CD14-positive monocyte (primary cell): Measurements from ENCODE around the gene DNAL1. TPM values are rescaled to one million over a fixed set of nuclear protein-coding genes. Genes with fewer than 3 reads are reported as not detected.

ENCODE experiments used
- DNase-seq, 3 donors: peaks; one replicate each; pipeline ENCODE4 v3.0.0-alpha.2; 2011 to 2022
- H2AFZ ChIP-seq: 2 replicates; pipeline ENCODE4 v1.6.0; 2012; ENCODE audit warnings: mild to moderate bottlenecking, low read depth, low read length, inconsistent platforms; ENCODE audit not compliant: insufficient read depth, poor library complexity, severe bottlenecking
- H3K27ac ChIP-seq, 2 donors: 1 replicate in 1 of 2; 2 replicates in 1 of 2; pipeline ENCODE4 v1.5.1; 2012 to 2013; ENCODE audit warnings: low read length in 2 of 2, control low read depth in 1 of 2, inconsistent platforms in 1 of 2, low read depth in 1 of 2, mild to moderate bottlenecking in 1 of 2
- H3K27me3 ChIP-seq, 2 donors: one replicate each; pipeline versions ENCODE4 v1.6.0 to v1.6.1; 2011 to 2013; ENCODE audit warnings: low read length in 2 of 2; ENCODE audit not compliant: control insufficient read depth in 2 of 2, insufficient read depth in 2 of 2
- H3K36me3 ChIP-seq, 2 donors: replicated peaks in 1 of 2; 1 replicate in 1 of 2; 2 replicates in 1 of 2; pipeline versions ENCODE4 v1.5.1 to v1.6.1; 2012 to 2013; ENCODE audit warnings: low read length in 2 of 2, control low read depth in 1 of 2, inconsistent platforms in 1 of 2, mild to moderate bottlenecking in 1 of 2; ENCODE audit not compliant: insufficient read depth in 2 of 2, control insufficient read depth in 1 of 2
- H3K4me1 ChIP-seq, 2 donors: 1 replicate in 1 of 2; 2 replicates in 1 of 2; pipeline versions ENCODE4 v1.5.1 to v1.6.1; 2012 to 2013; ENCODE audit warnings: low read length in 2 of 2, control low read depth in 1 of 2, inconsistent platforms in 1 of 2, mild to moderate bottlenecking in 1 of 2, moderate library complexity in 1 of 2; ENCODE audit not compliant: insufficient read depth in 2 of 2, control insufficient read depth in 1 of 2
- H3K4me2 ChIP-seq: replicated peaks from 2 replicates; pipeline ENCODE3; 2012; ENCODE audit warnings: low read length, moderate library complexity, mild to moderate bottlenecking; ENCODE audit not compliant: poor library complexity, severe bottlenecking; ENCODE audit errors: extremely low read depth
- H3K4me3 ChIP-seq, 3 experiments: fragments of 200-600 bp in 1 of 3; sonication (generic) in 1 of 3; replicated peaks in 1 of 3; 1 replicate in 2 of 3; 2 replicates in 1 of 3; pipeline ENCODE4 v1.5.1; 2011 to 2013; ENCODE audit warnings: low read length in 3 of 3, mild to moderate bottlenecking in 3 of 3, control low read depth in 2 of 3, low read depth in 2 of 3, inconsistent platforms in 1 of 3, moderate library complexity in 1 of 3
- H3K79me2 ChIP-seq: 2 replicates; pipeline ENCODE4 v1.6.0; 2012; ENCODE audit warnings: mild to moderate bottlenecking, control low read depth, inconsistent platforms, low read length, moderate library complexity; ENCODE audit not compliant: insufficient read depth
- H3K9ac ChIP-seq: 2 replicates; pipeline ENCODE4 v1.6.0; 2017; ENCODE audit warnings: low read length, mild to moderate bottlenecking; ENCODE audit not compliant: insufficient read depth, poor library complexity, severe bottlenecking
- H3K9me3 ChIP-seq, 2 donors: replicated peaks in 1 of 2; 1 replicate in 1 of 2; 2 replicates in 1 of 2; pipeline versions ENCODE4 v1.5.1 to v1.6.1; 2012 to 2013; ENCODE audit warnings: low read length in 2 of 2, control low read depth in 1 of 2; ENCODE audit not compliant: control insufficient read depth in 1 of 2, insufficient read depth in 1 of 2
- H4K20me1 ChIP-seq: 2 replicates; pipeline ENCODE4 v1.6.0; 2012; ENCODE audit warnings: mild to moderate bottlenecking, low read length, control low read depth, moderate library complexity; ENCODE audit not compliant: insufficient read depth
- H3K27ac Mint-ChIP-seq, 7 donors: one replicate each; pipeline ENCODE4 v1.8.0; 2020; ENCODE audit warnings: mild to moderate bottlenecking in 7 of 7, mixed read lengths in 7 of 7, moderate library complexity in 6 of 7, inconsistent platforms in 2 of 7
- H3K27me3 Mint-ChIP-seq, 3 donors: one replicate each; pipeline ENCODE4 v1.8.0; 2021 to 2022; ENCODE audit warnings: low read depth in 3 of 3, mild to moderate bottlenecking in 3 of 3, mixed read lengths in 3 of 3, moderate library complexity in 3 of 3, inconsistent platforms in 1 of 3
- H3K36me3 Mint-ChIP-seq, 2 donors: one replicate each; pipeline ENCODE4 v1.8.0; 2020; ENCODE audit warnings: mixed read lengths in 2 of 2, inconsistent platforms in 1 of 2, mild to moderate bottlenecking in 1 of 2
- H3K4me1 Mint-ChIP-seq: one replicate; pipeline ENCODE4 v1.8.0; 2020; ENCODE audit warnings: mild to moderate bottlenecking, mixed read lengths
- H3K4me3 Mint-ChIP-seq, 2 donors: one replicate each; pipeline ENCODE4 v1.8.0; 2020; ENCODE audit warnings: mild to moderate bottlenecking in 2 of 2, mixed read lengths in 2 of 2, moderate library complexity in 1 of 2
- H3K9me3 Mint-ChIP-seq, 7 donors: one replicate each; pipeline ENCODE4 v1.8.0; 2020 to 2022; ENCODE audit warnings: mixed read lengths in 7 of 7, mild to moderate bottlenecking in 6 of 7, moderate library complexity in 6 of 7, inconsistent platforms in 2 of 7
- CTCF ChIP-seq: fragments of 200-600 bp; IDR thresholded peaks from one replicate; pipeline ENCODE4 v1.8.0; 2022; ENCODE audit warnings: antibody characterized with exemption, mild to moderate bottlenecking
- WGBS: methylation state at CpG from one replicate; pipeline ENCODE4 v1.1.5; 2013; ENCODE audit warnings: missing lambda C conversion rate; ENCODE audit not compliant: insufficient coverage; 5-methylcytosine and 5-hydroxymethylcytosine counted together
- intact Hi-C, 2 donors: fragments of 100-400 bp; cut with micrococcal nuclease; formaldehyde crosslinking; loops; one replicate each; pipeline versions ENCODE4 v1.15.0 to v1.15.1; 2023
- polyA plus RNA-seq, 3 donors: library from polyadenylated mRNA; depleted of rRNA in 1 of 3; unstranded in 2 of 3; stranded (reverse) in 1 of 3; fragments of 300-500 nt in 2 of 3; fragments of >200 nt in 1 of 3; fragmentation: Illumina TruSeq in 2 of 3; gene quantifications; 1 replicate in 2 of 3; 2 replicates in 1 of 3; pipeline ENCODE4 v1.2.3, GENCODE V29; 2012 to 2021

The DNAL1 gene
- polyA plus RNA-seq, 3 donors, result 0.68 to 3.4 (median 2.0) TPM

- Histone ChIP-seq H3K4me2 (no peak overlapping the region), H3K4me3 (no peak overlapping the region), H3K9me3 (no peaks in the 10 kb centered on the region), H4K20me1 (no peaks in the 10 kb centered on the region), H3K27me3 (no peaks in the 10 kb centered on the region), H3K9ac (no peak overlapping the region), H3K36me3 (no peaks in the 10 kb centered on the region), H3K27ac (no peak overlapping the region), H3K4me1 (no peaks in the 10 kb centered on the region), H2AFZ (no peak overlapping the region), H3K79me2 (no peaks in the 10 kb centered on the region)
- intact Hi-C loops, result no loop called here
- no CpG with 5 or more reads among the region's 2 CpGs for WGBS
- peaks cover 0 to 12% (median 3%) of the 10 kb centered on the region in 7 donors for H3K9me3 Mint-ChIP-seq
- peak; percentile 13 to 50 (median 23) for DNase-seq
- H3K4me1 Mint-ChIP-seq, result peaks cover 9% of the 10 kb centered on the region
- peak overlapping the region in 2 of 7 donors; percentile 43 to 70 for H3K27ac Mint-ChIP-seq
- H3K4me3 Mint-ChIP-seq, result no peak overlapping the region
- H3K27me3 Mint-ChIP-seq, result peaks cover 0 to 1% (median 0%) of the 10 kb centered on the region in 3 donors
- no peak for TF ChIP-seq CTCF
- no peaks in the 10 kb centered on the region for H3K36me3 Mint-ChIP-seq
These were observed 17.6 kb upstream of the DNAL1 start for GRCh38 chr14:73627151-73627558.

GRCh38 chr14:73630009-73630780 lies 14.6 kb upstream of the DNAL1 start:
- Histone ChIP-seq H4K20me1 (no peaks in the 10 kb centered on the region), H3K4me3 (no peak overlapping the region), H3K9ac (no peak overlapping the region), H3K27ac (no peak overlapping the region), H3K4me1 (peaks cover 17% of the 10 kb centered on the region in 2 donors), H3K36me3 (no peaks in the 10 kb centered on the region), H3K4me2 (no peak overlapping the region), H3K79me2 (no peaks in the 10 kb centered on the region), H2AFZ (no peak overlapping the region), H3K9me3 (no peaks in the 10 kb centered on the region), H3K27me3 (peaks cover 0 to 17% of the 10 kb centered on the region in 2 donors)
- peaks cover 14% of the 10 kb centered on the region for H3K4me1 Mint-ChIP-seq
- H3K36me3 Mint-ChIP-seq, result no peaks in the 10 kb centered on the region
- no peak overlapping the region for H3K4me3 Mint-ChIP-seq
- intact Hi-C loops, result loop anchor here in 1 of 2 donors (5.0 to 10.0 kb wide), 2 partner anchors 123 to 335 kb away; no protein-coding TSS in a partner anchor
- no peak for DNase-seq
- H3K9me3 Mint-ChIP-seq, result peaks cover 0 to 2% (median 0%) of the 10 kb centered on the region in 7 donors
- H3K27ac Mint-ChIP-seq, result no peak overlapping the region
- 100% methylated on average over 2 of the region's 10 CpGs for WGBS
- TF ChIP-seq CTCF, result no peak
- peaks cover 8 to 22% (median 19%) of the 10 kb centered on the region in 3 donors for H3K27me3 Mint-ChIP-seq
